ENCODE measurements around the gene SYNGR1. TPM values are rescaled to one million over a fixed set of nuclear protein-coding genes. Genes with fewer than 3 reads are reported as not detected.
A peak's percentile ranks its signal among the peaks of the same experiment; 100 is the strongest.

Gene SYNGR1
- polyA plus RNA-seq, 1 donor: 11.2 TPM

- no peak for DNase-seq
- Histone ChIP-seq H3K27ac (ENCODE audit: low read length) (no peak overlapping the region), H3K36me3 (ENCODE audit: control insufficient read depth, insufficient read depth, low read length) (no peaks in the 10 kb centered on the region), H3K4me1 (ENCODE audit: control insufficient read depth, insufficient read depth, low read length) (peaks cover 8% of the 10 kb centered on the region), H3K4me3 (ENCODE audit: low read length) (no peak overlapping the region), H3K27me3 (ENCODE audit: control insufficient read depth, insufficient read depth, low read length) (peaks cover 14% of the 10 kb centered on the region), H3K9me3 (ENCODE audit: control insufficient read depth, low read depth, low read length) (peaks cover 3% of the 10 kb centered on the region)
- no CpG with 5 or more reads among the region's 21 CpGs for WGBS (ENCODE audit: insufficient coverage, low lambda C conversion rate)
These were observed 35.1 kb downstream of the SYNGR1 start for GRCh38 chr22:39384750-39385480.

GRCh38 chr22:39388261-39389011 is 38.6 kb downstream of the SYNGR1 start:
- Histone ChIP-seq H3K4me1 (ENCODE audit: control insufficient read depth, insufficient read depth, low read length) (peaks cover 8% of the 10 kb centered on the region), H3K36me3 (ENCODE audit: control insufficient read depth, insufficient read depth, low read length) (no peaks in the 10 kb centered on the region), H3K9me3 (ENCODE audit: control insufficient read depth, low read depth, low read length) (peaks cover 3% of the 10 kb centered on the region), H3K27ac (ENCODE audit: low read length) (no peak overlapping the region), H3K4me3 (ENCODE audit: low read length) (peak overlapping the region; percentile 62), H3K27me3 (ENCODE audit: control insufficient read depth, insufficient read depth, low read length) (peaks cover 14% of the 10 kb centered on the region)
- whole genome bisulfite sequencing (ENCODE audit: insufficient coverage, low lambda C conversion rate): 0% methylated on average over 1 of the region's 56 CpGs
- DNase-seq: peak; percentile 74 to 76

- no peak overlapping the region for H3K27ac ChIP-seq (ENCODE audit: low read length)
- peaks cover 3% of the 10 kb centered on the region for H3K9me3 ChIP-seq (ENCODE audit: control insufficient read depth, low read depth, low read length)
- no peak for DNase-seq
- H3K27me3 ChIP-seq (ENCODE audit: control insufficient read depth, insufficient read depth, low read length): peaks cover 14% of the 10 kb centered on the region
- peaks cover 8% of the 10 kb centered on the region for H3K4me1 ChIP-seq (ENCODE audit: control insufficient read depth, insufficient read depth, low read length)
- no CpG with 5 or more reads among the region's 11 CpGs for WGBS (ENCODE audit: insufficient coverage, low lambda C conversion rate)
- H3K4me3 ChIP-seq (ENCODE audit: low read length): no peak overlapping the region
- H3K36me3 ChIP-seq (ENCODE audit: control insufficient read depth, insufficient read depth, low read length): no peaks in the 10 kb centered on the region
These were observed 39.6 kb downstream of the SYNGR1 start for GRCh38 chr22:39389420-39389819.

GRCh38 chr22:39392341-39392948 is 42.7 kb downstream of the SYNGR1 start:
- DNase-seq: no peak
- WGBS (ENCODE audit: insufficient coverage, low lambda C conversion rate): 82% methylated on average over 2 of the region's 9 CpGs
- H3K36me3 ChIP-seq (ENCODE audit: control insufficient read depth, insufficient read depth, low read length): no peaks in the 10 kb centered on the region

GRCh38 chr22:39395936-39396796 is 46.4 kb downstream of the SYNGR1 start:
- H3K36me3 ChIP-seq (ENCODE audit: control insufficient read depth, insufficient read depth, low read length): no peaks in the 10 kb centered on the region
- peaks cover 5% of the 10 kb centered on the region for H3K4me1 ChIP-seq (ENCODE audit: control insufficient read depth, insufficient read depth, low read length)
- no peak overlapping the region for H3K27ac ChIP-seq (ENCODE audit: low read length)
- DNase-seq: no peak
- no peak overlapping the region for H3K4me3 ChIP-seq (ENCODE audit: low read length)
- H3K9me3 ChIP-seq (ENCODE audit: control insufficient read depth, low read depth, low read length): no peaks in the 10 kb centered on the region
- WGBS (ENCODE audit: insufficient coverage, low lambda C conversion rate): 100% methylated on average over 1 of the region's 11 CpGs
- H3K27me3 ChIP-seq (ENCODE audit: control insufficient read depth, insufficient read depth, low read length): no peaks in the 10 kb centered on the region

More at GRCh38 chr22:39392341-39392948, 42.7 kb downstream of the SYNGR1 start:
- H3K27me3 ChIP-seq (ENCODE audit: control insufficient read depth, insufficient read depth, low read length): peaks cover 10% of the 10 kb centered on the region
- H3K4me3 ChIP-seq (ENCODE audit: low read length): no peak overlapping the region
- peaks cover 8% of the 10 kb centered on the region for H3K4me1 ChIP-seq (ENCODE audit: control insufficient read depth, insufficient read depth, low read length)
- H3K9me3 ChIP-seq (ENCODE audit: control insufficient read depth, low read depth, low read length): peaks cover 3% of the 10 kb centered on the region
- H3K27ac ChIP-seq (ENCODE audit: low read length): no peak overlapping the region

GRCh38 chr22:39396797-39397195 is 47.0 kb downstream of the SYNGR1 start:
- no peak overlapping the region for H3K27ac ChIP-seq (ENCODE audit: low read length)
- no CpG with 5 or more reads among the region's 3 CpGs for WGBS (ENCODE audit: insufficient coverage, low lambda C conversion rate)
- H3K27me3 ChIP-seq (ENCODE audit: control insufficient read depth, insufficient read depth, low read length): no peaks in the 10 kb centered on the region
- H3K36me3 ChIP-seq (ENCODE audit: control insufficient read depth, insufficient read depth, low read length): no peaks in the 10 kb centered on the region
- no peaks in the 10 kb centered on the region for H3K9me3 ChIP-seq (ENCODE audit: control insufficient read depth, low read depth, low read length)
- peaks cover 5% of the 10 kb centered on the region for H3K4me1 ChIP-seq (ENCODE audit: control insufficient read depth, insufficient read depth, low read length)
- no peak for DNase-seq
- H3K4me3 ChIP-seq (ENCODE audit: low read length): no peak overlapping the region

GRCh38 chr22:39401301-39401631 is 51.5 kb downstream of the SYNGR1 start:
- Histone ChIP-seq H3K36me3 (ENCODE audit: control insufficient read depth, insufficient read depth, low read length) (peaks cover 9% of the 10 kb centered on the region), H3K27me3 (ENCODE audit: control insufficient read depth, insufficient read depth, low read length) (no peaks in the 10 kb centered on the region), H3K4me1 (ENCODE audit: control insufficient read depth, insufficient read depth, low read length) (peaks cover 5% of the 10 kb centered on the region), H3K27ac (ENCODE audit: low read length) (no peak overlapping the region), H3K9me3 (ENCODE audit: control insufficient read depth, low read depth, low read length) (no peaks in the 10 kb centered on the region), H3K4me3 (ENCODE audit: low read length) (no peak overlapping the region)
- DNase-seq: no peak
- no CpG with 5 or more reads among the region's 4 CpGs for WGBS (ENCODE audit: insufficient coverage, low lambda C conversion rate)

GRCh38 chr22:39405346-39406085 is 55.7 kb downstream of the SYNGR1 start:
- DNase-seq: peak; percentile 15 to 27
- no peak overlapping the region for H3K4me3 ChIP-seq (ENCODE audit: low read length)

GRCh38 chr22:39408173-39408572 is 58.4 kb downstream of the SYNGR1 start:
- no peak for DNase-seq
- no CpG with 5 or more reads among the region's 11 CpGs for WGBS (ENCODE audit: insufficient coverage, low lambda C conversion rate)

More at GRCh38 chr22:39405346-39406085, 55.7 kb downstream of the SYNGR1 start:
- H3K36me3 ChIP-seq (ENCODE audit: control insufficient read depth, insufficient read depth, low read length): peaks cover 9% of the 10 kb centered on the region
- no peaks in the 10 kb centered on the region for H3K9me3 ChIP-seq (ENCODE audit: control insufficient read depth, low read depth, low read length)
- 92% methylated on average over 5 of the region's 28 CpGs for WGBS (ENCODE audit: insufficient coverage, low lambda C conversion rate)
- H3K27me3 ChIP-seq (ENCODE audit: control insufficient read depth, insufficient read depth, low read length): no peaks in the 10 kb centered on the region
- H3K27ac ChIP-seq (ENCODE audit: low read length): peak overlapping the region; percentile 29
- H3K4me1 ChIP-seq (ENCODE audit: control insufficient read depth, insufficient read depth, low read length): peaks cover 1% of the 10 kb centered on the region

More at GRCh38 chr22:39408173-39408572, 58.4 kb downstream of the SYNGR1 start:
- Histone ChIP-seq H3K27ac (ENCODE audit: low read length) (no peak overlapping the region), H3K9me3 (ENCODE audit: control insufficient read depth, low read depth, low read length) (no peaks in the 10 kb centered on the region), H3K27me3 (ENCODE audit: control insufficient read depth, insufficient read depth, low read length) (no peaks in the 10 kb centered on the region), H3K36me3 (ENCODE audit: control insufficient read depth, insufficient read depth, low read length) (peaks cover 5% of the 10 kb centered on the region), H3K4me1 (ENCODE audit: control insufficient read depth, insufficient read depth, low read length) (no peaks in the 10 kb centered on the region), H3K4me3 (ENCODE audit: low read length) (no peak overlapping the region)
